Body of pancreas (tissue), 4 donors: ENCODE measurements around the gene WDR37. TPM values are rescaled to one million over a fixed set of nuclear protein-coding genes. Genes with fewer than 3 reads are reported as not detected.

Source experiments
- ATAC-seq: fragments of 150-250 bp; one replicate; pipeline ENCODE4 v1.9.1; 2016
- DNase-seq, 4 donors: peaks; one replicate each; pipeline ENCODE4 v3.0.0-alpha.2; 2019
- H3K27ac ChIP-seq, 4 donors: fragments of 200-600 bp; sonication (generic); 1 replicate in 3 of 4; 2 replicates in 1 of 4; pipeline versions ENCODE4 v1.5.1 to v1.6.1; 2016 to 2019; ENCODE audit warnings: mild to moderate bottlenecking in 1 of 4, mixed read lengths in 1 of 4, moderate library complexity in 1 of 4
- H3K27me3 ChIP-seq, 2 donors: fragments of 200-600 bp; sonication (generic); one replicate each; pipeline ENCODE4 v1.6.0; 2016; ENCODE audit warnings: mild to moderate bottlenecking in 1 of 2
- H3K36me3 ChIP-seq, 2 donors: fragments of 200-600 bp; sonication (generic); replicated peaks in 1 of 2; 2 replicates each; pipeline ENCODE4 v1.5.1; 2016; ENCODE audit warnings: low read depth in 2 of 2; ENCODE audit not compliant: insufficient read depth in 1 of 2
- H3K4me1 ChIP-seq: fragments of 200-600 bp; sonication (generic); one replicate; pipeline ENCODE4 v1.6.0; 2016
- H3K4me3 ChIP-seq, 2 donors: fragments of 200-600 bp; sonication (generic); 1 replicate in 1 of 2; 2 replicates in 1 of 2; pipeline ENCODE4 v1.5.1; 2016 to 2019
- H3K9me3 ChIP-seq, 3 donors: fragments of 200-600 bp; sonication (generic); 1 replicate in 2 of 3; 2 replicates in 1 of 3; pipeline ENCODE4 v1.5.1; 2016
- CTCF ChIP-seq, 7 experiments: fragments of 450-650 bp in 4 of 7; fragments of 200-600 bp in 3 of 7; sonication (generic) in 3 of 7; IDR thresholded peaks; one replicate each; pipeline ENCODE4 v1.5.1; 2016 to 2019; ENCODE audit warnings: antibody characterized with exemption in 7 of 7
- POLR2A ChIP-seq, 3 donors: fragments of 450-650 bp; IDR thresholded peaks; one replicate each; pipeline ENCODE4 v1.6.1; 2016; ENCODE audit warnings: antibody characterized with exemption in 3 of 3, mild to moderate bottlenecking in 2 of 3
- WGBS, 2 donors: methylation state at CpG; one replicate each; pipeline ENCODE4 v1.1.5; 2017; 5-methylcytosine and 5-hydroxymethylcytosine counted together
- intact Hi-C: fragments of 100-400 bp; cut with DNase I; formaldehyde crosslinking; loops from one replicate; pipeline ENCODE4 v1.15.1; 2023
- total RNA-seq, 2 donors: library from RNA; depleted of rRNA; stranded (reverse); fragments of >200 nt; gene quantifications; one replicate each; pipeline ENCODE4 v1.1.0, GENCODE V29; 2016

WDR37 gene
- total RNA-seq, 2 donors from 2014 or later = 9.9 to 14.3 TPM

- Histone ChIP-seq H3K4me1 (peaks cover 63% of the 10 kb centered on the region), H3K36me3 (no peaks in the 10 kb centered on the region), H3K27me3 (no peaks in the 10 kb centered on the region), H3K4me3 (peak within 1 kb of the TSS; percentile 41 to 71), H3K9me3 (no peaks in the 10 kb centered on the region), H3K27ac (peak within 1 kb of the TSS; percentile 96 to 100 (median 99))
- ATAC-seq (peak; percentile 90), DNase-seq (peak; percentile 97 to 98 (median 98))
- intact Hi-C loops = no loop called here
- WGBS, 2 donors = 1 to 6% methylated on average over 7 to 81 of the region's 83 CpGs
- TF ChIP-seq POLR2A (IDR thresholded peaks at IDR 0.05) = peak; percentile 94 to 98 (median 97)
- peak in 1 of 7 experiments; percentile 5 for TF ChIP-seq CTCF (IDR thresholded peaks at IDR 0.05)
These were observed 7.3 kb upstream of the WDR37 start, which contains the start of gene IDI1 for GRCh38 chr10:1048732-1049424. TSS of gene IDI1 (minus strand) at chr10:1049119. CDS start at chr10:1049003, 116 bp downstream.

- WGBS, 2 donors = 1 to 2% methylated on average over 26 to 34 of the region's 34 CpGs
- H3K9me3 ChIP-seq = no peaks in the 10 kb centered on the region
- no peaks in the 10 kb centered on the region for H3K27me3 ChIP-seq
- no peaks in the 10 kb centered on the region for H3K36me3 ChIP-seq
- ATAC-seq = peak; percentile 0
- peak overlapping the region; percentile 41 to 68 for H3K4me3 ChIP-seq
- H3K27ac ChIP-seq = peak overlapping the region; percentile 96 to 100 (median 99)
- no peak for TF ChIP-seq CTCF (IDR thresholded peaks at IDR 0.05)
- TF ChIP-seq POLR2A (IDR thresholded peaks at IDR 0.05) = no peak
- peaks cover 64% of the 10 kb centered on the region for H3K4me1 ChIP-seq
- no peak for DNase-seq
- intact Hi-C loops = no loop called here
These were observed 6.7 kb upstream of the WDR37 start for GRCh38 chr10:1049425-1049958.

- TF ChIP-seq POLR2A (IDR thresholded peaks at IDR 0.05) (no peak), CTCF (IDR thresholded peaks at IDR 0.05) (no peak)
- DNase-seq (peak in 1 of 4 donors; percentile 31), ATAC-seq (no peak)
- Histone ChIP-seq H3K4me3 (peak overlapping the region in 1 of 2 donors; percentile 41), H3K9me3 (no peaks in the 10 kb centered on the region), H3K27ac (peak overlapping the region in 3 of 4 donors; percentile 96 to 100 (median 99)), H3K4me1 (peaks cover 64% of the 10 kb centered on the region), H3K27me3 (no peaks in the 10 kb centered on the region), H3K36me3 (no peaks in the 10 kb centered on the region)
- 20 to 23% methylated on average over 5 of the region's 5 CpGs for WGBS, 2 donors
- intact Hi-C loops = no loop called here
These were observed 6.0 kb upstream of the WDR37 start for GRCh38 chr10:1050145-1050544.

- ATAC-seq = no peak
- no peak for TF ChIP-seq POLR2A (IDR thresholded peaks at IDR 0.05)
- TF ChIP-seq CTCF (IDR thresholded peaks at IDR 0.05) = no peak
- Histone ChIP-seq H3K36me3 (no peaks in the 10 kb centered on the region), H3K27ac (peak overlapping the region in 1 of 4 donors; percentile 100), H3K27me3 (no peaks in the 10 kb centered on the region), H3K4me1 (peaks cover 63% of the 10 kb centered on the region), H3K9me3 (no peaks in the 10 kb centered on the region), H3K4me3 (no peak overlapping the region)
- intact Hi-C loops = no loop called here
- 43 to 57% methylated on average over 4 of the region's 4 CpGs for WGBS, 2 donors
- peak in 1 of 4 donors; percentile 20 for DNase-seq
These were observed 5.6 kb upstream of the WDR37 start for GRCh38 chr10:1050554-1050953.
